Mucosa of descending colon (tissue), 3 donors: ENCODE results near the gene COL11A2. TPM values are rescaled to one million over a fixed set of nuclear protein-coding genes. Genes with fewer than 3 reads are reported as not detected.

Source experiments
- ATAC-seq: fragments of 200-7000 bp; cut with Tn5 transposase; one replicate; pipeline ENCODE4 v1.9.1; 2020; ENCODE audit warnings: mild to moderate bottlenecking, moderate library complexity
- DNase-seq, 3 donors: peaks; one replicate each; pipeline ENCODE4 v3.0.0-alpha.2; 2020
- H3K36me3 ChIP-seq: fragments of 200-600 bp; one replicate; pipeline ENCODE4 v1.8.0; 2021; ENCODE audit warnings: low read depth, mild to moderate bottlenecking
- H3K4me1 ChIP-seq: fragments of 200-600 bp; one replicate; pipeline ENCODE4 v1.8.0; 2021; ENCODE audit warnings: low read depth, mild to moderate bottlenecking
- H3K4me3 ChIP-seq: fragments of 200-600 bp; one replicate; pipeline ENCODE4 v1.8.0; 2021; ENCODE audit warnings: mild to moderate bottlenecking
- H3K9me3 ChIP-seq: fragments of 200-600 bp; one replicate; pipeline ENCODE4 v1.8.0; 2021; ENCODE audit warnings: mild to moderate bottlenecking
- CTCF ChIP-seq: fragments of 200-600 bp; IDR thresholded peaks from one replicate; pipeline ENCODE4 v1.8.0; 2022; ENCODE audit warnings: antibody characterized with exemption, mild to moderate bottlenecking
- intact Hi-C, 2 donors: fragments of 100-400 bp; cut with DNase I in 1 of 2; cut with micrococcal nuclease in 1 of 2; formaldehyde crosslinking; loops; one replicate each; pipeline versions ENCODE4 v1.11.0 to v1.11.1; 2022; cut with DNase I, micrococcal nuclease
- total RNA-seq, 3 donors: library from RNA; stranded (reverse); fragmentation: NEBNext Ultra II Directional in 2 of 3; extraction: Animal tissue kit (Norgen Biotek cat#: 25700) in 2 of 3; gene quantifications; one replicate each; pipeline versions ENCODE4 v1.2.1 to v1.2.4, GENCODE V29; 2021 to 2023
- donor health status: DM: no; HTN: no; CAD: no; lungs with moderate emphysema.
- donor health status: DM: no; HTN: no; CAD: no.
- donor health status: DM: no; HTN: yes; CAD: no.

Gene COL11A2
- total RNA-seq, 3 donors from 2014 or later: 0.27 to 1.1 (median 0.52) TPM

- DNase-seq: no peak
- H3K9me3 ChIP-seq: no peaks in the 10 kb centered on the region
- intact Hi-C loops: no loop called here
- no peaks in the 10 kb centered on the region for H3K4me1 ChIP-seq
- TF ChIP-seq CTCF: no peak
- no peak overlapping the region for H3K4me3 ChIP-seq
- no peaks in the 10 kb centered on the region for H3K36me3 ChIP-seq
- no peak for ATAC-seq
These were observed 49.0 kb downstream of the COL11A2 start for GRCh38 chr6:33143113-33143770.

DNA sequence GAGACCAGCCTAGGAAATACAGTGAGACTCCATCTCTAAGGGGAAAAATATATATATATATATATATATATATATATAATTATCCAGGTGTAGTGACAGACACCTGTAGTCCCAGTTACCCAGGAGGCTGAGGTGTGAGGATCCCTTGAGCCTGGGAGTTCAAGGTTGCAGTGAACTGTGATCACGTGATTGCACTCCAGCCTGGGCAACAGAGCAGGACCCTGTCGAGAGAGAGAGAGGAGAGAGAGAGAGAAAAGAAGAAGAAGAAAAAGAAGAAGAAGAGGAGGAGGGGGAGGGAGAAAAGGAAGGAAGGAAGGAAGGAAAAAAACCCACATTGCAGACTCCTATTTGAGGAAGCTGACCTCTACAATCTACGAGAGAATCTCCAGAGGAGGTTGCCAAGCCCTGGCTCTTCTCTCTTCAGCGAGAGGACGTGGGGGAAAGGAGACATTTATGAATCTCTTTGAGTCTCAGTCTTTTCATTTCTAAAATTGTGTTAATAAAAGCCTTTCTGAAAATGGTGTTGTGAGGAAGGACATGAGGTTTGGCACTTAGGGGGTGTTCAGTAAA, 49.7 kb downstream of the COL11A2 start:
- intact Hi-C loops: no loop called here
- H3K4me1 ChIP-seq: no peaks in the 10 kb centered on the region
- no peak for TF ChIP-seq CTCF
- H3K36me3 ChIP-seq: no peaks in the 10 kb centered on the region
- no peak overlapping the region for H3K4me3 ChIP-seq
- DNase-seq: no peak
- no peaks in the 10 kb centered on the region for H3K9me3 ChIP-seq
- no peak for ATAC-seq

DNA sequence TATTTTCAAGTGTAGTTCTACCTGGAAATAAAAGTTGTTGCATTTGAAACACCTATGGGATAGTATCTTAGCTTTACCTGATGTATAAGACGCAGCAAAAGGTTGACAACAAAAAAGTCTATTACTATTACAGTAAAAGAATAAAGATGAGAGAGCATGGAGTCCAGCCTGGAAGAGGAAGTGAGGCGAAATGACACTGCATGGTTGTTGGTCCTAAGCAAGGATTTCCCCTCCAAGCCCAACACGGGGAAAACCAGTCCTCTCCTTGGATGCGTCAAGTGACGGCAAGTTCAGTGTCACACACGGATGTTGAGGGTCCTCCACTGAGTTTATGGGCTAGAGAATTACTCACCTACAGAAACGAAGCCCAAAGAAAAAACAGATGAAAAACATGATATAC, 51.7 kb downstream of the COL11A2 start:
- ATAC-seq (no peak), DNase-seq (no peak)
- TF ChIP-seq CTCF: no peak
- Histone ChIP-seq H3K4me3 (no peak overlapping the region), H3K4me1 (no peaks in the 10 kb centered on the region), H3K9me3 (no peaks in the 10 kb centered on the region), H3K36me3 (no peaks in the 10 kb centered on the region)
- intact Hi-C loops: no loop called here

- intact Hi-C loops: no loop called here
- no peak for ATAC-seq
- H3K9me3 ChIP-seq: no peaks in the 10 kb centered on the region
- H3K36me3 ChIP-seq: no peaks in the 10 kb centered on the region
- H3K4me3 ChIP-seq: no peak overlapping the region
- TF ChIP-seq CTCF: no peak
- DNase-seq: no peak
- H3K4me1 ChIP-seq: no peaks in the 10 kb centered on the region
These were observed 52.6 kb downstream of the COL11A2 start for GRCh38 chr6:33139596-33140206.

DNA sequence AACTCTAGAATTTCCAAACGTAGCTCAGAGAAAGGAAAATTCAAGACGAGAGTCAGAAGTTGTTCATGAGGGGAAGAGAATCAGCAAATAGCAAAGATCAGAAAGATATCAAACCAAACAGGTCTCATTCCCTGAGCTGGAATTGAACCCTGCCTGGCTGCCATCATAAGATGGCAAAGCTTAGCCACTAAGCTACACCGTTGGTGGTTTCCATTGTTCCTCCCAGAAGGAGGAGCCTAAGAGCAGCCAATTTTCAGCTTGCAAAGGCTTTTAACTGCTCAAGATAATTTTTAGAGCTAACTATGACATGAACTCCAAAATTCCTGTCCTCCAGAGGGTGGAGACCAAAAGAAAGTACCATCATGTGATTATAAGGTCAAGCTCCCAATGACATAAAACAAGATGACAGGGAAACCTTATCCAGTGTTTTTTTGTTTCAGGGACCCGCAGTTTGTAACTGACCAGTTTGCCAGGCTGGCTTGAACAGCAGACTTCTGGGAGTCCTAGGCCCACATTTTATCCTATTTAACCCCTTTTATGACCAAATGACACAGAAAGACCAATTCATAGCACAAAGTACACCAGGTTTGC, 55.9 kb downstream of the COL11A2 start:
- ATAC-seq: no peak
- no peak overlapping the region for H3K4me3 ChIP-seq
- no peak for DNase-seq
- no peaks in the 10 kb centered on the region for H3K9me3 ChIP-seq
- no peaks in the 10 kb centered on the region for H3K36me3 ChIP-seq
- H3K4me1 ChIP-seq: no peaks in the 10 kb centered on the region
- intact Hi-C loops: no loop called here
- no peak for TF ChIP-seq CTCF
